HL-60 (cell line): Measurements from ENCODE around the gene IFITM5.

Source experiments
- DNase-seq, 2 experiments: peaks; one replicate each; pipeline ENCODE4 v3.0.0-alpha.2; 2010 to 2020; ENCODE audit warnings: low read depth in 1 of 2, low spot score in 1 of 2
- H3K27ac ChIP-seq: fragments of 250-450 bp; sonication (Bioruptor Pico); replicated peaks from 2 replicates; pipeline ENCODE4 v1.5.1; 2020; ENCODE audit warnings: mild to moderate bottlenecking, moderate library complexity
- H3K27me3 ChIP-seq: fragments of 250-450 bp; sonication (Bioruptor Pico); 2 replicates; pipeline ENCODE4 v1.5.1; 2021; ENCODE audit warnings: mild to moderate bottlenecking, moderate library complexity; ENCODE audit not compliant: insufficient read depth, poor library complexity, severe bottlenecking
- H3K4me3 ChIP-seq: replicated peaks from 2 replicates; pipeline ENCODE4 v1.5.1; 2011; ENCODE audit warnings: mild to moderate bottlenecking, control low read depth, low read length; ENCODE audit not compliant: insufficient read depth
- CTCF ChIP-seq: IDR thresholded peaks from one replicate; pipeline ENCODE4 v1.5.1; 2011; ENCODE audit warnings: low read length, control low read depth, inconsistent platforms; ENCODE audit not compliant: insufficient read depth
- GABPA ChIP-seq: IDR thresholded peaks from 2 replicates; pipeline ENCODE4 v1.6.1; 2012; ENCODE audit warnings: low read depth
- POLR2AphosphoS5 ChIP-seq: IDR thresholded peaks from 2 replicates; pipeline ENCODE4 v1.6.1; 2012; ENCODE audit warnings: low read depth
- REST ChIP-seq: IDR thresholded peaks from 2 replicates; pipeline ENCODE4 v1.6.1; 2012; ENCODE audit warnings: low read depth; ENCODE audit not compliant: insufficient replicate concordance
- SPI1 ChIP-seq: IDR thresholded peaks from 2 replicates; pipeline ENCODE4 v1.6.1; 2012; ENCODE audit warnings: low read depth, mild to moderate bottlenecking, borderline replicate concordance

Gene IFITM5

GRCh38 chr11:256952-257737 is 42.2 kb downstream of the IFITM5 start:
- TF ChIP-seq SPI1: peak; percentile 94
- TF ChIP-seq REST: no peak
- TF ChIP-seq GABPA: no peak
- Histone ChIP-seq H3K4me3 (no peak overlapping the region), H3K27me3 (no peaks in the 10 kb centered on the region), H3K27ac (no peak overlapping the region)
- DNase-seq: peak in 1 of 2 experiments; percentile 30

GRCh38 chr11:255816-256215 is 43.5 kb downstream of the IFITM5 start:
- DNase-seq: no peak
- H3K4me3 ChIP-seq: no peak overlapping the region
- H3K27me3 ChIP-seq: no peaks in the 10 kb centered on the region
- no peak overlapping the region for H3K27ac ChIP-seq
- TF ChIP-seq POLR2AphosphoS5: no peak
- TF ChIP-seq SPI1: no peak
- no peak for TF ChIP-seq REST
- no peak for TF ChIP-seq GABPA
- no peak for TF ChIP-seq CTCF

GRCh38 chr11:255176-255575 is 44.1 kb downstream of the IFITM5 start:
- Histone ChIP-seq H3K27ac (no peak overlapping the region), H3K27me3 (no peaks in the 10 kb centered on the region), H3K4me3 (no peak overlapping the region)
- DNase-seq: no peak
- TF ChIP-seq CTCF (no peak), POLR2AphosphoS5 (no peak), REST (no peak), SPI1 (no peak), GABPA (no peak)
